ENCODE measurements around the gene CLEC16A.

DNA sequence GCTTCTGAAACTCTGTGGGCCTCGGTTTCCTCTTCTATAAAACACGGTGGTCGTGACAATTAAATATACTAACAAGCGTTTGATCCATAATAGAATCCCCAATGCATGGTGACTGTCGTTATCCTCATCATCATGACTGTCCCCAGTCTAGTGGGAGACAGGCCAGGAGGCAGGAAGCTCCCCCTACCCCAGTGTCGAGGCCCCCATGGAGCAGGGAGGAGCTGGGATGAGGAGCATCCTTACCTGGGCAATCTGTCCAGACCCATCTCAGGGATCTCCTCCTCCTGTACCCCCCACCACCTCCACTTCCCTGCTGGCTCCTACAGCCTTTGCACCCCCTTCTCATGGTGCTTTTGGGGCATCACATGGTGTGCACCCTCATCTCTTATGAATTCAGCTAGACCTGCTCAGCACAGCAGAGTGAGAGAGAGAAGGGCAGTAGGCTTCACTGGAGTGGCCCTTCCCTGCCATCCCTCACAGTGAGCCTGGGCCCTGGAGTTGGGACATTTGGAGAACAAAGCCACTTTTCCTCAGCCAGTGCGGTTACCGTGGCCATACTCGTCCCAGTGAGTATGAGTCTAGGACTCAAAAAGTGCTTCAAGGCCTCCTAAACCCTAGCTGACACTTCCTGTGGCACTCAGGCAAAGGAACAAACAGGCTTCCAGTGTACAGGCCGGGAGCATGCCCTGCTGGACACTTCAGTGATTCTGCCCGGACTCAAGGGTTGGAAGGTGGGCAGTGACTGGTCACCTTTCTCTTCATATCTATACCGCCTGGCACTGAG lies 148.6 kb downstream of the CLEC16A start:
- TF ChIP-seq REST (IDR thresholded peaks at IDR 0.05; ENCODE audit: insufficient replicate concordance, low read depth): no peak
- no peak for TF ChIP-seq CTCF (IDR thresholded peaks at IDR 0.05; ENCODE audit: insufficient read depth, low read length)
- TF ChIP-seq GABPA (IDR thresholded peaks at IDR 0.05; ENCODE audit: low read depth): no peak

Data from HL-60 (cell line).